Testis (tissue), 3 donors: ENCODE data around the gene IL23R. TPM values are rescaled to one million over a fixed set of nuclear protein-coding genes. Genes with fewer than 3 reads are reported as not detected.

ENCODE experiments used
- DNase-seq: peaks from one replicate; pipeline ENCODE4 v3.0.0-alpha.2; 2019
- H3K27ac ChIP-seq, 2 donors: fragments of 200-600 bp; sonication (generic); one replicate each; pipeline ENCODE4 v1.5.1; 2019
- H3K27me3 ChIP-seq: fragments of 200-600 bp; sonication (generic); one replicate; pipeline ENCODE4 v1.5.1; 2019
- H3K36me3 ChIP-seq: fragments of 200-600 bp; sonication (generic); one replicate; pipeline ENCODE4 v1.5.1; 2017; ENCODE audit warnings: low read depth; ENCODE audit errors: missing control alignments
- H3K4me1 ChIP-seq: fragments of 200-600 bp; sonication (generic); one replicate; pipeline ENCODE4 v1.5.1; 2019
- H3K4me3 ChIP-seq, 2 donors: fragments of 200-600 bp; sonication (generic); one replicate each; pipeline ENCODE4 v1.5.1; 2017 to 2019
- H3K9me3 ChIP-seq: fragments of 200-600 bp; sonication (generic); one replicate; pipeline ENCODE4 v1.5.1; 2017
- CTCF ChIP-seq, 3 experiments: fragments of 450-650 bp in 2 of 3; fragments of 200-600 bp in 1 of 3; sonication (generic) in 1 of 3; IDR thresholded peaks; one replicate each; pipeline ENCODE4 v1.5.1; 2016 to 2019; ENCODE audit warnings: antibody characterized with exemption in 3 of 3, mild to moderate bottlenecking in 2 of 3, moderate library complexity in 1 of 3
- POLR2A ChIP-seq: fragments of 450-650 bp; IDR thresholded peaks from one replicate; pipeline ENCODE4 v1.6.1; 2017; ENCODE audit warnings: antibody characterized with exemption, mild to moderate bottlenecking, moderate library complexity
- WGBS, 2 donors: methylation state at CpG; one replicate each; pipeline ENCODE4 v1.1.5; 2018; 5-methylcytosine and 5-hydroxymethylcytosine counted together
- intact Hi-C: fragments of 100-400 bp; cut with DNase I; formaldehyde crosslinking; loops from one replicate; pipeline ENCODE4 v1.15.1; 2023; ENCODE audit warnings: low total_unique reads
- polyA plus RNA-seq: library from polyadenylated mRNA; stranded (reverse); fragments of 350-450 nt; fragmentation: Illumina TruSeq; extraction: RNeasy Lipid Tissue Mini Kit (QIAGEN cat#74804); gene quantifications from one replicate; pipeline ENCODE4 v1.2.3, GENCODE V29; 2014; ENCODE audit warnings: low read depth, low replicate concordance; ENCODE audit not compliant: insufficient read depth
- total RNA-seq, 2 donors: library from RNA; depleted of rRNA; stranded (reverse); fragments of >200 nt; gene quantifications; one replicate each; pipeline ENCODE4 v1.2.3, GENCODE V29; 2016

The IL23R gene
- total and polyA plus RNA-seq, 3 donors from 2014 or later: 1.5 to 2.6 (median 2.2) TPM

GRCh38 chr1:67174716-67175284 lies 8.5 kb downstream of the IL23R start:
- WGBS, 2 donors: 89% methylated on average over 2 of the region's 2 CpGs
- no peak overlapping the region for H3K27ac ChIP-seq
- H3K9me3 ChIP-seq: no peaks in the 10 kb centered on the region
- H3K4me3 ChIP-seq: no peak overlapping the region
- H3K4me1 ChIP-seq: no peaks in the 10 kb centered on the region
- H3K27me3 ChIP-seq: no peaks in the 10 kb centered on the region
- intact Hi-C loops: no loop called here
- DNase-seq: no peak
- no peaks in the 10 kb centered on the region for H3K36me3 ChIP-seq
- TF ChIP-seq CTCF (IDR thresholded peaks at IDR 0.05): no peak
- TF ChIP-seq POLR2A: no peak

- no peaks in the 10 kb centered on the region for H3K9me3 ChIP-seq
- TF ChIP-seq POLR2A (no peak), CTCF (IDR thresholded peaks at IDR 0.05) (no peak)
- WGBS, 2 donors: 83 to 92% methylated on average over 3 of the region's 3 CpGs
- no peak for DNase-seq
- H3K27ac ChIP-seq: no peak overlapping the region
- H3K4me3 ChIP-seq: no peak overlapping the region
- intact Hi-C loops: no loop called here
- no peaks in the 10 kb centered on the region for H3K27me3 ChIP-seq
- no peaks in the 10 kb centered on the region for H3K36me3 ChIP-seq
- no peaks in the 10 kb centered on the region for H3K4me1 ChIP-seq
These were observed 9.4 kb downstream of the IL23R start for GRCh38 chr1:67175530-67176087.

- no peak for TF ChIP-seq POLR2A
- no peak for TF ChIP-seq CTCF (IDR thresholded peaks at IDR 0.05)
- Histone ChIP-seq H3K4me3 (no peak overlapping the region), H3K4me1 (no peaks in the 10 kb centered on the region), H3K36me3 (no peaks in the 10 kb centered on the region), H3K27ac (no peak overlapping the region), H3K27me3 (no peaks in the 10 kb centered on the region), H3K9me3 (no peaks in the 10 kb centered on the region)
- intact Hi-C loops: no loop called here
- no peak for DNase-seq
- WGBS, 2 donors: 97% methylated on average over 1 of the region's 1 CpG
These were observed 18.7 kb downstream of the IL23R start for GRCh38 chr1:67184838-67185421.

GRCh38 chr1:67188137-67188536 lies 21.9 kb downstream of the IL23R start:
- Histone ChIP-seq H3K4me3 (no peak overlapping the region), H3K27ac (no peak overlapping the region), H3K27me3 (no peaks in the 10 kb centered on the region), H3K4me1 (peaks cover 13% of the 10 kb centered on the region), H3K36me3 (no peaks in the 10 kb centered on the region), H3K9me3 (no peaks in the 10 kb centered on the region)
- WGBS, 2 donors: 89 to 96% methylated on average over 2 of the region's 2 CpGs
- intact Hi-C loops: no loop called here
- TF ChIP-seq POLR2A: no peak
- no peak for TF ChIP-seq CTCF (IDR thresholded peaks at IDR 0.05)
- DNase-seq: no peak

- DNase-seq: no peak
- Histone ChIP-seq H3K9me3 (no peaks in the 10 kb centered on the region), H3K4me1 (peaks cover 13% of the 10 kb centered on the region), H3K27ac (no peak overlapping the region), H3K4me3 (no peak overlapping the region), H3K27me3 (no peaks in the 10 kb centered on the region), H3K36me3 (no peaks in the 10 kb centered on the region)
- TF ChIP-seq POLR2A (no peak), CTCF (IDR thresholded peaks at IDR 0.05) (no peak)
- 71 to 85% methylated on average over 3 of the region's 3 CpGs for WGBS, 2 donors
- intact Hi-C loops: no loop called here
These were observed 23.7 kb downstream of the IL23R start for GRCh38 chr1:67189953-67190352.
